PC-9 (cell line): ENCODE data around the gene TLE3. TPM values are rescaled to one million over a fixed set of nuclear protein-coding genes. Genes with fewer than 3 reads are reported as not detected.

ENCODE experiments used
- BruUV-seq: library from RNA; stranded (reverse); fragments of 400-500 nt; replicated peaks from 2 replicates; lab custom pipeline; 2021; lab: Mats Ljungman, UMichigan
- CTCF ChIA-PET: fragments of 300-600 bp; sonication (Branson Sonifier 250); formaldehyde crosslinking; loops from one replicate; lab custom pipeline; 2022; ENCODE audit warnings: antibody characterized with exemption; lab: Charles Lee
- POLR2A ChIA-PET: fragments of 300-600 bp; sonication (Branson Sonifier 250); formaldehyde crosslinking; loops from one replicate; lab custom pipeline; 2022; ENCODE audit warnings: antibody characterized with exemption; ENCODE audit not compliant: unreplicated experiment; lab: Charles Lee
- DNase-seq, 2 experiments: peaks; one replicate each; pipeline versions ENCODE4 v3.0.0 to v3.0.0-alpha.2; 2015 to 2022; ENCODE audit warnings: mixed read lengths in 1 of 2
- H2AFZ ChIP-seq: fragments of 200-600 bp; sonication (generic); 2 replicates; pipeline ENCODE4 v1.8.1; 2017; ENCODE audit warnings: antibody characterized with exemption
- H3F3A ChIP-seq: fragments of 200-600 bp; sonication (generic); 2 replicates; pipeline ENCODE4 v1.8.1; 2017; ENCODE audit warnings: antibody characterized with exemption, mild to moderate bottlenecking, low read depth; ENCODE audit not compliant: insufficient read depth
- H3K27ac ChIP-seq: fragments of 200-600 bp; sonication (generic); 2 replicates; pipeline ENCODE4 v1.6.1; 2016; ENCODE audit warnings: mixed run types
- H3K27me3 ChIP-seq: fragments of 200-600 bp; sonication (generic); 2 replicates; pipeline ENCODE4 v1.6.1; 2016; ENCODE audit warnings: low read depth, mixed run types; ENCODE audit not compliant: insufficient read depth
- H3K36me3 ChIP-seq: fragments of 200-600 bp; sonication (generic); 2 replicates; pipeline ENCODE4 v1.6.1; 2016; ENCODE audit warnings: low read depth, mixed run types
- H3K4me1 ChIP-seq: fragments of 200-600 bp; sonication (generic); replicated peaks from 2 replicates; pipeline ENCODE4 v1.6.1; 2016; ENCODE audit warnings: mixed run types; ENCODE audit not compliant: insufficient read depth
- H3K4me2 ChIP-seq: fragments of 200-600 bp; sonication (generic); 2 replicates; pipeline ENCODE4 v1.6.1; 2017; ENCODE audit warnings: mixed run types
- H3K4me3 ChIP-seq: fragments of 200-600 bp; sonication (generic); 2 replicates; pipeline ENCODE4 v1.6.1; 2016; ENCODE audit warnings: mixed run types
- H3K79me2 ChIP-seq: fragments of 200-600 bp; sonication (generic); 2 replicates; pipeline ENCODE4 v1.6.1; 2017; ENCODE audit warnings: low read depth, mixed run types
- H3K9me2 ChIP-seq: fragments of 200-600 bp; sonication (generic); 2 replicates; pipeline ENCODE4 v1.8.1; 2017; ENCODE audit warnings: mild to moderate bottlenecking; ENCODE audit not compliant: insufficient read depth
- H3K9me3 ChIP-seq: fragments of 200-600 bp; sonication (generic); 2 replicates; pipeline ENCODE4 v1.8.1; 2016; ENCODE audit warnings: low read depth; ENCODE audit not compliant: insufficient read depth
- H4K20me1 ChIP-seq: fragments of 200-600 bp; sonication (generic); 2 replicates; pipeline ENCODE4 v1.8.1; 2017; ENCODE audit not compliant: insufficient read depth
- EZH2 ChIP-seq: fragments of 200-600 bp; sonication (generic); IDR thresholded peaks from 2 replicates; pipeline ENCODE4 v1.8.0; 2017; ENCODE audit warnings: antibody characterized with exemption, low read depth
- intact Hi-C: fragments of 100-400 bp; cut with micrococcal nuclease; formaldehyde crosslinking; loops from one replicate; pipeline ENCODE4 v1.10.0; 2022; ENCODE audit not compliant: unreplicated experiment
- total RNA-seq: library from RNA; stranded (reverse); gene quantifications from 2 replicates; pipeline ENCODE4 v1.2.3, GENCODE V29; 2021
- TF ChIP-seq, protein P1 (sequence below): fragments of 200-600 bp; sonication (generic); conservative IDR thresholded peaks from 2 replicates; pipeline ENCODE4 v1.6.1; 2017; ENCODE audit warnings: mixed run types, antibody characterized with exemption, mild to moderate bottlenecking, moderate library complexity

TLE3 gene
- total RNA-seq, 1 experiment from 2014 or later = 51.3 TPM

- Histone ChIP-seq H3K4me2 (peak overlapping the region; percentile 57), H2AFZ (no peak overlapping the region; the same call in 1 of the 2 replicates), H3K79me2 (no peaks in the 10 kb centered on the region), H3K9me2 (no peaks in the 10 kb centered on the region), H3K4me3 (no peak overlapping the region), H3F3A (peaks cover 19% of the 10 kb centered on the region; the same call in 1 of the 2 replicates), H3K9me3 (no peaks in the 10 kb centered on the region), H4K20me1 (no peaks in the 10 kb centered on the region), H3K27me3 (no peaks in the 10 kb centered on the region), H3K4me1 (peaks cover 17% of the 10 kb centered on the region), H3K27ac (peak overlapping the region; percentile 62), H3K36me3 (no peaks in the 10 kb centered on the region)
- TF ChIP-seq, protein P1, sequence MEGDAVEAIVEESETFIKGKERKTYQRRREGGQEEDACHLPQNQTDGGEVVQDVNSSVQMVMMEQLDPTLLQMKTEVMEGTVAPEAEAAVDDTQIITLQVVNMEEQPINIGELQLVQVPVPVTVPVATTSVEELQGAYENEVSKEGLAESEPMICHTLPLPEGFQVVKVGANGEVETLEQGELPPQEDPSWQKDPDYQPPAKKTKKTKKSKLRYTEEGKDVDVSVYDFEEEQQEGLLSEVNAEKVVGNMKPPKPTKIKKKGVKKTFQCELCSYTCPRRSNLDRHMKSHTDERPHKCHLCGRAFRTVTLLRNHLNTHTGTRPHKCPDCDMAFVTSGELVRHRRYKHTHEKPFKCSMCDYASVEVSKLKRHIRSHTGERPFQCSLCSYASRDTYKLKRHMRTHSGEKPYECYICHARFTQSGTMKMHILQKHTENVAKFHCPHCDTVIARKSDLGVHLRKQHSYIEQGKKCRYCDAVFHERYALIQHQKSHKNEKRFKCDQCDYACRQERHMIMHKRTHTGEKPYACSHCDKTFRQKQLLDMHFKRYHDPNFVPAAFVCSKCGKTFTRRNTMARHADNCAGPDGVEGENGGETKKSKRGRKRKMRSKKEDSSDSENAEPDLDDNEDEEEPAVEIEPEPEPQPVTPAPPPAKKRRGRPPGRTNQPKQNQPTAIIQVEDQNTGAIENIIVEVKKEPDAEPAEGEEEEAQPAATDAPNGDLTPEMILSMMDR = no peak
- no peak for TF ChIP-seq EZH2
- ChIA-PET POLR2A (interaction anchor here (0.6 kb wide), 3 partner anchors 56 to 183 kb away, joined by 3 to 8 read pairs (median 6); no protein-coding TSS in a partner anchor), CTCF (no interaction called here)
- no TSS peak for BruUV-seq
- intact Hi-C loops = no loop called here
- no peak for DNase-seq
These were observed 44.3 kb upstream of the TLE3 start for GRCh38 chr15:70142072-70142321.

GRCh38 chr15:70141376-70142071, 43.8 kb upstream of the TLE3 start:
- Histone ChIP-seq H3K36me3 (no peaks in the 10 kb centered on the region), H3K4me2 (peak overlapping the region; percentile 57), H3K9me3 (no peaks in the 10 kb centered on the region), H3K4me1 (peaks cover 17% of the 10 kb centered on the region), H3K79me2 (no peaks in the 10 kb centered on the region), H3K27ac (peak overlapping the region; percentile 62), H2AFZ (no peak overlapping the region; the same call in 1 of the 2 replicates), H4K20me1 (no peaks in the 10 kb centered on the region), H3K27me3 (no peaks in the 10 kb centered on the region), H3K9me2 (no peaks in the 10 kb centered on the region), H3K4me3 (no peak overlapping the region), H3F3A (peaks cover 19% of the 10 kb centered on the region; the same call in 1 of the 2 replicates)
- TF ChIP-seq, protein P1 = no peak
- TF ChIP-seq EZH2 = no peak
- intact Hi-C loops = no loop called here
- ChIA-PET POLR2A (interaction anchor here (0.6 kb wide), 1 partner anchor 57 kb away, joined by 3 read pairs; no protein-coding TSS in a partner anchor), CTCF (interaction anchor here (0.6 kb wide), 1 partner anchor 40 kb away, joined by 3 read pairs; no protein-coding TSS in a partner anchor)
- no TSS peak for BruUV-seq
- DNase-seq = no peak

DNA sequence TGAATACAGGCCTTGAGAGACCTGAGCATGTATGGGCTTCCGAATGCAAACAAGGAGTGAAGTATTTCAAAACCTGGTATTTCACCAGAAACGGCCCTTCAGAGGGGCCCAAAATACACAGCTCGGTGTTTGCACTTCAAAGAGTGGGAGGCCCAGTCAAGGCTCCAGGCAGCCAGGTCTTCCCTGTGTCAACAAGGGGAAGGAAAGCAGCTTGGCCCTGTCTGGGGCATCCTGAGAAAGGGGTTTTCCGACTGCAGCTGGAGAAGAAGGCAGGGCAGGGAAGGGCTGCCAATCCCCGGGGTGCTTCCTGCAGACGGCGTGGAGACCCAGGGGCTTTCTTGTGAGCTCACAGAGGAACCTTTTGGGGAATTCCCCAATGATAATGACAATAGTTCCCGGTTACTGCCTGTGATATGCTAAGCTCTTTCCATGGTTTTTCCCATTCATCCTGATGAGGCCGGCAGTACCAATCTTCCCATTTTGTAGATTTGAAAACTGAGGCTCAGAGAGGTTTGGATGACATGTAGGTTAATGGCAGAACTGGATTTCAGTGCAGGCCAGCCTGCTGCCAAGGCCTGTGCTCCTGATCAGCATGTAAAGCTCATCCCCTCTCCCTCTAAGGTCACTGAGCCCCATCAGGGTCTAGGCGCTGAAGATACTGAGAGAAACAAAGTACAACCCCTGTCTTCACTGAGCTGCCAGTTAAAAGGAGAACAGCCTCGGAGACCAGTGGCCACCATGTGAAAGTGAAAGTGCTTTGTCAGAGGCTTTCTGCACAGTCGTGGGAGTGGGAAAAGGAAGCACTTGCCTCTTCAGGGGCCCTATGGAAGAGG, 43.0 kb upstream of the TLE3 start:
- peaks cover 19% of the 10 kb centered on the region; the same call in 1 of the 2 replicates for H3F3A ChIP-seq
- no peaks in the 10 kb centered on the region for H3K36me3 ChIP-seq
- H3K4me1 ChIP-seq = peaks cover 17% of the 10 kb centered on the region
- H3K27ac ChIP-seq = no peak overlapping the region
- H3K9me3 ChIP-seq = no peaks in the 10 kb centered on the region
- CTCF ChIA-PET = interaction anchor here (0.6 kb wide), 1 partner anchor 39 kb away, joined by 3 read pairs; no protein-coding TSS in a partner anchor
- no peak for TF ChIP-seq EZH2
- TF ChIP-seq, protein P1 = no peak
- no peaks in the 10 kb centered on the region for H3K79me2 ChIP-seq
- intact Hi-C loops = no loop called here
- BruUV-seq = no TSS peak
- no peaks in the 10 kb centered on the region for H3K9me2 ChIP-seq
- H3K27me3 ChIP-seq = no peaks in the 10 kb centered on the region
- no peak overlapping the region for H3K4me2 ChIP-seq
- POLR2A ChIA-PET = interaction anchor here (0.6 to 0.7 kb wide), 2 partner anchors 35 to 56 kb away, joined by 3 to 4 read pairs; no protein-coding TSS in a partner anchor
- DNase-seq = no peak
- H4K20me1 ChIP-seq = no peaks in the 10 kb centered on the region
- H3K4me3 ChIP-seq = no peak overlapping the region
- no peak overlapping the region for H2AFZ ChIP-seq
